ENCODE results near the gene BSG.

- TF ChIP-seq CTCF (conservative IDR thresholded peaks at IDR 0.05 in 1 of 2, IDR thresholded peaks at IDR 0.05 in 1 of 2; ENCODE audit: low read depth in 1 of 2, low read length in 2 of 2) (no peak), EZH2 (IDR thresholded peaks at IDR 0.05; ENCODE audit: low read length, missing control alignments) (no peak)
Measured at GRCh38 chr19:531009-531752, 41.2 kb upstream of the BSG start.
